ENCODE measurements around the gene CD101.
A peak's percentile ranks its signal among the peaks of the same experiment; 100 is the strongest.

The CD101 gene

GRCh38 chr1:117013309-117013858 lies 11.8 kb downstream of the CD101 start:
- no peak for DNase-seq
- H3K9me3 Mint-ChIP-seq = no peaks in the 10 kb centered on the region
- peak overlapping the region in 1 of 2 donors; percentile 38 for H3K27ac Mint-ChIP-seq
- peaks cover 0 to 13% of the 10 kb centered on the region in 2 donors for H3K4me1 Mint-ChIP-seq (ENCODE audit: low read depth in 2 of 2)
- no peak overlapping the region for H3K4me3 Mint-ChIP-seq
- ATAC-seq (replicated peaks) = no peak
- H3K36me3 Mint-ChIP-seq (ENCODE audit: insufficient read depth) = peaks cover 2% of the 10 kb centered on the region
- no peaks in the 10 kb centered on the region for H3K27me3 Mint-ChIP-seq

GRCh38 chr1:117014209-117014608 lies 12.6 kb downstream of the CD101 start:
- H3K4me1 Mint-ChIP-seq (ENCODE audit: low read depth in 2 of 2) = peaks cover 0 to 7% of the 10 kb centered on the region in 2 donors
- ATAC-seq (replicated peaks) = no peak

GRCh38 chr1:117015724-117016123 lies 14.2 kb downstream of the CD101 start:
- ATAC-seq (replicated peaks) (no peak), DNase-seq (no peak)
- Mint-ChIP-seq H3K4me3 (no peak overlapping the region), H3K27me3 (peaks cover 0 to 9% of the 10 kb centered on the region in 2 donors), H3K4me1 (ENCODE audit: low read depth in 2 of 2) (no peaks in the 10 kb centered on the region), H3K9me3 (no peaks in the 10 kb centered on the region), H3K36me3 (ENCODE audit: insufficient read depth) (peaks cover 2% of the 10 kb centered on the region), H3K27ac (no peak overlapping the region)

More at GRCh38 chr1:117014209-117014608, 12.6 kb downstream of the CD101 start:
- Mint-ChIP-seq H3K27ac (peak overlapping the region in 1 of 2 donors; percentile 41), H3K36me3 (ENCODE audit: insufficient read depth) (peaks cover 2% of the 10 kb centered on the region), H3K4me3 (peak overlapping the region in 1 of 2 donors; percentile 10), H3K9me3 (no peaks in the 10 kb centered on the region), H3K27me3 (no peaks in the 10 kb centered on the region)
- no peak for DNase-seq

GRCh38 chr1:117017062-117017461 lies 15.5 kb downstream of the CD101 start:
- H3K9me3 Mint-ChIP-seq = no peaks in the 10 kb centered on the region
- ATAC-seq (replicated peaks) = no peak
- H3K27ac Mint-ChIP-seq = no peak overlapping the region
- H3K4me1 Mint-ChIP-seq (ENCODE audit: low read depth in 2 of 2) = no peaks in the 10 kb centered on the region
- H3K4me3 Mint-ChIP-seq = no peak overlapping the region
- DNase-seq = no peak
- peaks cover 2% of the 10 kb centered on the region for H3K36me3 Mint-ChIP-seq (ENCODE audit: insufficient read depth)
- H3K27me3 Mint-ChIP-seq = peaks cover 0 to 17% of the 10 kb centered on the region in 2 donors

GRCh38 chr1:117017648-117018047 lies 16.1 kb downstream of the CD101 start:
- Mint-ChIP-seq H3K27ac (no peak overlapping the region), H3K4me1 (ENCODE audit: low read depth in 2 of 2) (no peaks in the 10 kb centered on the region), H3K36me3 (ENCODE audit: insufficient read depth) (peaks cover 2% of the 10 kb centered on the region), H3K27me3 (peaks cover 0 to 19% of the 10 kb centered on the region in 2 donors), H3K9me3 (no peaks in the 10 kb centered on the region), H3K4me3 (no peak overlapping the region)
- DNase-seq (no peak), ATAC-seq (replicated peaks) (no peak)

- Mint-ChIP-seq H3K27ac (no peak overlapping the region), H3K27me3 (peaks cover 5 to 41% of the 10 kb centered on the region in 2 donors), H3K9me3 (no peaks in the 10 kb centered on the region), H3K4me3 (no peak overlapping the region), H3K36me3 (ENCODE audit: insufficient read depth) (peaks cover 2% of the 10 kb centered on the region), H3K4me1 (ENCODE audit: low read depth in 2 of 2) (no peaks in the 10 kb centered on the region)
- DNase-seq (no peak), ATAC-seq (replicated peaks) (no peak)
Measured at GRCh38 chr1:117020526-117021156, 19.1 kb downstream of the CD101 start.

GRCh38 chr1:117022114-117022513 lies 20.6 kb downstream of the CD101 start:
- H3K36me3 Mint-ChIP-seq (ENCODE audit: insufficient read depth) = peaks cover 2% of the 10 kb centered on the region
- no peaks in the 10 kb centered on the region for H3K9me3 Mint-ChIP-seq
- no peak overlapping the region for H3K4me3 Mint-ChIP-seq
- no peaks in the 10 kb centered on the region for H3K4me1 Mint-ChIP-seq (ENCODE audit: low read depth in 2 of 2)
- DNase-seq (no peak), ATAC-seq (replicated peaks) (no peak)
- no peak overlapping the region for H3K27ac Mint-ChIP-seq
- H3K27me3 Mint-ChIP-seq = peaks cover 5 to 41% of the 10 kb centered on the region in 2 donors

- ATAC-seq (replicated peaks) = no peak
Measured at GRCh38 chr1:117025568-117025967, 24.0 kb downstream of the CD101 start.

GRCh38 chr1:117026361-117026760 lies 24.8 kb downstream of the CD101 start:
- H3K27ac Mint-ChIP-seq = no peak overlapping the region
- no peaks in the 10 kb centered on the region for H3K9me3 Mint-ChIP-seq
- H3K27me3 Mint-ChIP-seq = peaks cover 5 to 25% of the 10 kb centered on the region in 2 donors
- H3K4me3 Mint-ChIP-seq = no peak overlapping the region
- no peaks in the 10 kb centered on the region for H3K36me3 Mint-ChIP-seq (ENCODE audit: insufficient read depth)
- no peak for ATAC-seq (replicated peaks)
- H3K4me1 Mint-ChIP-seq (ENCODE audit: low read depth in 2 of 2) = peaks cover 0 to 4% of the 10 kb centered on the region in 2 donors
- DNase-seq = no peak

More at GRCh38 chr1:117025568-117025967, 24.0 kb downstream of the CD101 start:
- Mint-ChIP-seq H3K4me1 (ENCODE audit: low read depth in 2 of 2) (peaks cover 0 to 4% of the 10 kb centered on the region in 2 donors), H3K4me3 (no peak overlapping the region), H3K36me3 (ENCODE audit: insufficient read depth) (no peaks in the 10 kb centered on the region), H3K9me3 (no peaks in the 10 kb centered on the region), H3K27me3 (peaks cover 5 to 33% of the 10 kb centered on the region in 2 donors), H3K27ac (no peak overlapping the region)
- DNase-seq = no peak

- H3K4me1 Mint-ChIP-seq (ENCODE audit: low read depth in 2 of 2) = peaks cover 0 to 4% of the 10 kb centered on the region in 2 donors
- DNase-seq (no peak), ATAC-seq (replicated peaks) (no peak)
- H3K36me3 Mint-ChIP-seq (ENCODE audit: insufficient read depth) = no peaks in the 10 kb centered on the region
- no peak overlapping the region for H3K4me3 Mint-ChIP-seq
- H3K9me3 Mint-ChIP-seq = no peaks in the 10 kb centered on the region
- peaks cover 2 to 4% of the 10 kb centered on the region in 2 donors for H3K27me3 Mint-ChIP-seq
- peak overlapping the region in 1 of 2 donors; percentile 14 for H3K27ac Mint-ChIP-seq
Measured at GRCh38 chr1:117029685-117030084, 28.1 kb downstream of the CD101 start.

- ATAC-seq (replicated peaks) (no peak), DNase-seq (no peak)
- Mint-ChIP-seq H3K27me3 (no peaks in the 10 kb centered on the region), H3K9me3 (no peaks in the 10 kb centered on the region), H3K4me3 (no peak overlapping the region), H3K36me3 (ENCODE audit: insufficient read depth) (no peaks in the 10 kb centered on the region), H3K27ac (peak overlapping the region in 1 of 2 donors; percentile 36), H3K4me1 (ENCODE audit: low read depth in 2 of 2) (peaks cover 0 to 4% of the 10 kb centered on the region in 2 donors)
Measured at GRCh38 chr1:117030271-117030877, 28.8 kb downstream of the CD101 start.

- ATAC-seq (replicated peaks) (no peak), DNase-seq (no peak)
- no peaks in the 10 kb centered on the region for H3K36me3 Mint-ChIP-seq (ENCODE audit: insufficient read depth)
- no peak overlapping the region for H3K27ac Mint-ChIP-seq
- no peaks in the 10 kb centered on the region for H3K9me3 Mint-ChIP-seq
- no peak overlapping the region for H3K4me3 Mint-ChIP-seq
- no peaks in the 10 kb centered on the region for H3K27me3 Mint-ChIP-seq
- H3K4me1 Mint-ChIP-seq (ENCODE audit: low read depth in 2 of 2) = peaks cover 0 to 4% of the 10 kb centered on the region in 2 donors
Measured at GRCh38 chr1:117032266-117032665, 30.7 kb downstream of the CD101 start.

- Mint-ChIP-seq H3K4me3 (no peak overlapping the region), H3K27me3 (no peaks in the 10 kb centered on the region), H3K9me3 (no peaks in the 10 kb centered on the region), H3K27ac (no peak overlapping the region), H3K4me1 (ENCODE audit: low read depth in 2 of 2) (peaks cover 0 to 4% of the 10 kb centered on the region in 2 donors), H3K36me3 (ENCODE audit: insufficient read depth) (no peaks in the 10 kb centered on the region)
- ATAC-seq (replicated peaks) (no peak), DNase-seq (no peak)
Measured at GRCh38 chr1:117032681-117033539, 31.4 kb downstream of the CD101 start.

Data from effector memory CD8-positive, alpha-beta T cell (primary cell).